IPS-NIHi7 (cell line): Measurements from ENCODE around the gene LIPM.

Experiments
- DNase-seq: peaks from one replicate; pipeline ENCODE4 v3.0.0; 2012; ENCODE audit warnings: mixed read lengths; ENCODE audit errors: extremely low spot score

Gene LIPM

GRCh38 chr10:88802523-88803285 is at the start of gene LIPM:
TSS of gene LIPM (plus strand) at chr10:88802730. CDS start at chr10:88802897, 167 bp downstream.
- DNase-seq: no peak

GRCh38 chr10:88754287-88754686 is 48.2 kb upstream of the LIPM start:
- no peak for DNase-seq

GRCh38 chr10:88755753-88756152 is 46.8 kb upstream of the LIPM start:
- no peak for DNase-seq

- DNase-seq: no peak
Measured at GRCh38 chr10:88756660-88757059, 45.9 kb upstream of the LIPM start.

- DNase-seq: no peak
Measured at GRCh38 chr10:88759366-88760101, 43.0 kb upstream of the LIPM start, which contains the start of gene LIPN. TSS of gene LIPN (plus strand) at chr10:88760020. CDS start at chr10:88761406, 1,386 bp downstream.

DNA sequence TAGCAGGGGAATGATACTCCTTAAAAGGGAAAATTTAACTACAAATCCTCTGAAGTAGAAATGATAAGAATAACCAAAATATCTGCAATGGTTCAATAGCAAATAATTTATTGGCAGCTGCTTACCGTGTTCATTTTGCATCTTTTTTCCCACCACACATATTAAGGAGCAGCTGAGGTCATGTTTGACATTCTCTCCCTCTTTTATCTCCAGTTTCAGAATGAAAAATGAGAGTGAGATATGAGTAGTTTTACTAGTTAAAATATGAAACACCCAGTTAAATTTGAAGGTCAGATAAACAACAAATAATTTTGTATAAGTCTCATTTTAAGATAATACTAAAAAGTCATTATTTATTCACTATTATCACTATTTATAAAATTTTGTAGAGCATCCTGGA is 39.6 kb upstream of the LIPM start:
- no peak for DNase-seq

GRCh38 chr10:88763441-88763840 is 39.1 kb upstream of the LIPM start:
- DNase-seq: no peak

- DNase-seq: no peak
Measured at GRCh38 chr10:88764110-88764509, 38.4 kb upstream of the LIPM start.

- no peak for DNase-seq
Measured at GRCh38 chr10:88765816-88766215, 36.7 kb upstream of the LIPM start.

GRCh38 chr10:88769384-88769783 is 33.1 kb upstream of the LIPM start:
- no peak for DNase-seq

- no peak for DNase-seq
Measured at GRCh38 chr10:88781206-88781605, 21.3 kb upstream of the LIPM start.

GRCh38 chr10:88782222-88782621 is 20.3 kb upstream of the LIPM start:
- no peak for DNase-seq

- no peak for DNase-seq
Measured at GRCh38 chr10:88783724-88784123, 18.8 kb upstream of the LIPM start.

DNA sequence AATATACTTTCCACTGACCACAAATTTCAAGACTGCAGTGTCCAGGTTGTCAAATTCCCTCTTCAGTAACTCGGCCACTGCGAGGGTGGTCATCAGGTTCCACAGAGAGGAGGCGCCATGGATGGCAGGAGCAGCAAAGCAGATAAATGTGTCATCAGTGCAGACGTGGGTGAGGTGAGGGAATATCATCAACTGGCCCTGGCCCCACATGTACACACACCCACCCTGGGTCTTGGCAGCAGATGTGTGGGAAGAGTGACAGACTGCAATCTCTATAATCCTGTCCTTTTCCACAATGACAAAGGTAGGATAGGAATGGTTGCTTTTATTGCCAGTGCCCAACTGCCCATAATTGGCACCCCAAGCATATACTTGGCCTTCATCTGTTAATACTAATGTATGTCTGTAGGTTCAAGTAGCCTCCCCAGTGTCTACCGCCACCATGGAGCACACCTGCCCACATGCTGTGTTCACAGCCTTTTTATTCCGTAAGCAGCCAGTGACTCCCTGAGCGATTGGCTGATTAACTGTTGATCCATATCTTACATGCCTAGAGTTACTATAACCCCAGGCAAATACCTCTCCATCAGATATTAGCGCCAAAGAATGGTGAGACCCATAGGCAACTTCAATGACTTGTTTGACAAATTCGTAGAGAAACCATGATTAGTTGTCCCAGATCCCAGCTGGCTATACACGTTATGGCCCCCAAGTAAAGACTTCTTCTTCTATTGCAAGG is 16.3 kb upstream of the LIPM start:
- no peak for DNase-seq

DNA sequence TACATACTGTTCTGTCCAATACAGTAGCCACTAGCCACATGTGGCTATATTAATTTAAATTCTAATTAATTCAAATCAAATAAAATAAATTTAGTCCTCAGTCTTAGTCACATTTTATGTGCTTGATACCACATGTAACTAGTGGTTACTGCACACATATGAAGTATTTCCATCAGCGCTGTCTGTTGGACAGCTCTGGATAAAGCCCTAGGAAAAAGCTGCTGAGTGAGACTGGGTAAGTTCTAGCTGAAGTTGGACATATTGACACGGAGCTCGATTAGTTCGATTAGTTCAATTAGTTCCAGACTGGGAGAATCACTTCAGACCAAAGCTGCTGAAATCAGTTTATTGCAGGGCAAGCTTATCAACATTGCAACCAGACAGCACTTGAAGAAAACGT is 15.1 kb upstream of the LIPM start:
- DNase-seq: no peak

- DNase-seq: no peak
Measured at GRCh38 chr10:88788924-88789323, 13.6 kb upstream of the LIPM start.

DNA sequence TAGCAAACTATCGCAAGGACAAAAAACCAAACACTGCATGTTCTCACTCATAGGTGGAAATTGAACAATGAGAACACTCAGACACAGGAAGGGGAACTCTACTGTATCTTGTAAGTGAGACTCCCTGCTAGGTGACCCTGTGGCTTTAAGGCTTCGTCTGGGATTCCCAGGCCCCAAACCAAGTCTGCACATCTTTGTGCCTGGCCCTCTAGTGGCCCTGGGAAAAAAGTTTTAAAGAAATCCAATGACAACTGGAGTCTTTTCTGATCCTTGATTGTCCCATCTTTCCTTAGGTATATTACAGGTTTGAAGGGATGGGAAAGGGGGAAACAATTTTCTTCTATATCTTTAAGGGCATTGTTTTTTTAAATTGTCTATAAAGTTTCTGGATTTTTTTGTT is 10.6 kb upstream of the LIPM start:
- DNase-seq: peak; percentile 68

DNA sequence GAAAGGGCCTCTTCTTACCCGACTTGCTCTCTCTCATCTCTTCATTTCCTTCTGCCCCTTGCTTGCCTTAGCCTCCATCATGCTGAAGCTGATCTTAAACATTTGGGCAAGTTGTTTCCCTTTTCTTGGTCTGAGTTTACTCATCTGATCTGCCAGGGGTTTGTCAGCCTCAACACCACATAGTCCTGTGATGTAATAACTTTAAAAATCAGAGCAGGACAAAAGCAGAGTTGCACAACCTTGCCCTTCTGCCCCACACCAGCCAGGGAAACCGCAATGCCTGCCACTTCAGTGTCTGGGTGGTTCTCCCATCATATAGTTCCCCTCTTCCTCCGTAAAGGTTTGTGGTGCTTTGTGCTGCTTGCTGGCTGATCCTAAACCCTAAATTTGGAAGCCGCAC is 9.9 kb upstream of the LIPM start:
- DNase-seq: no peak

GRCh38 chr10:88793712-88794299 is 8.7 kb upstream of the LIPM start:
- no peak for DNase-seq

GRCh38 chr10:88794731-88795130 is 7.8 kb upstream of the LIPM start:
- DNase-seq: no peak

DNA sequence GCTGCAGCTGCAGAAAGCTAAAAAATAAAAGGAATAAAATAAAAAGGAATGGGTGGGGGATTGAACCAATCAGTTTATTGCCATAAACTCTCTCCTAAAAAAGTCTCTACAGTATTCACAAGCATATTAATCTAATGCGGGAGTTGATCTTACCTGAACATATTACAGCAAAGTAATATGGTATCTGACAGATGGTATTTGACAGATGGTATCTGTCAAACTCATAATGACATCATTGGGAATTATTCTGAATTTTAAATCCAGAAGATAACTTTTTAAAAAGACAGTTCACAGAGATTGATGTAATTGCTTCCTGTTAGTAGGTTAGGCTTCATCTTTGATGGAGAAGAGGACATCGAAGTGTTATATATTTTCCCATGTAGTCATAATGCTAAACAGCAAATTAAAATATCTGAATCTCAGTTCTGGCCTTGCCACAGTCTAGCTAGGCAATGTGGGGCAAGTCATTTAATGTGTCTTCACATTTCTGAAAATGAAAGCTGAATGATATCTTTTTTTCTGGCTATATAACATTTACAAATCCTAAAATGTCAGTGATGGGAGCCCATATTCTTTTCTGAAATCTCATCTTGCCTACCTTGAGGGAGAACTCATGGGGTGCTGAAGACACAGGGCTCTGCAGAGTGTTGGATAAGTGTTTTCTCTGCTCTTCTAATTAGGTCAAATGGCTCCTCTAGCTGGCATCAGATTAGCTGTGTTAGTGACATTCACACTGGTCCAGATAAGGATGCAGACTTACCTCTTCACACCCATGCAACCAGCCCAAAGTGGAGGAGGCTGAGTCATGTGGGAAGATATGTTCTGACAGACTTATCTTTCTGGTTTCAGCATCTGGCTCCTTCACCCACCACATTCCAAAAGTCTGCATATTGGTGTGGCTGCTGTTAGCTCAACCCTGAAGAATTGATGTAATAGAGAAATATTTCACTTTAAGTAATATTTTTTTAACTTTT is 2.1 kb upstream of the LIPM start:
- peak; percentile 15 for DNase-seq
